GM18868 (cell line): ENCODE data around the gene BIRC6.
A peak's percentile ranks its signal among the peaks of the same experiment; 100 is the strongest.
"Not testable (repeated sequence)": the region's sequence is repeated elsewhere in the genome, so short reads cannot be mapped to it uniquely, and the experiment has no call there.

Experiments used
- ATAC-seq: cut with Tn5 transposase; IDR thresholded peaks from one replicate; pipeline ENCODE4 v1.9.1; 2021; ENCODE audit warnings: mild to moderate bottlenecking, moderate library complexity; ENCODE audit not compliant: unreplicated experiment

BIRC6 gene

GRCh38 chr2:32611366-32611765, 254.5 kb downstream of the BIRC6 start:
- no peak for ATAC-seq

DNA sequence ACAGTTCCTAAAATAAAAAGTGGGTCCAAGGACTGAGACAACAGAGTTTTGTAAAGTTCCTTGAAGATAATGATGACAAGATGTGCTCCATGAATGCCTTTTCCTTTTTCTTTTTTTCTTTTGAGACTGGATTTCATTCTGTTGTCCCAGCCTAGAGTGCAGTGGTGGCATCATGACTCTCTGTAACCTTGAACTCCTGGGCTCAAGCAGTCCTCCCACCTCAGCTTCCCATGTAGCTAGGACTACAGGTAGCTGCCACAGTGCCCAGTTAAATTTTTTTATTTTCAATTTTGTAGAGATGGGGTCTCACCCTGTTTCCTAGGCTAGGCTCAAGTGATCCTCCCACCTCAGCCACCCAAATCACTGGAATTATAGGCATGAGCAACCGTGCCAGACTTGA, 254.9 kb downstream of the BIRC6 start:
- ATAC-seq, result no peak

DNA sequence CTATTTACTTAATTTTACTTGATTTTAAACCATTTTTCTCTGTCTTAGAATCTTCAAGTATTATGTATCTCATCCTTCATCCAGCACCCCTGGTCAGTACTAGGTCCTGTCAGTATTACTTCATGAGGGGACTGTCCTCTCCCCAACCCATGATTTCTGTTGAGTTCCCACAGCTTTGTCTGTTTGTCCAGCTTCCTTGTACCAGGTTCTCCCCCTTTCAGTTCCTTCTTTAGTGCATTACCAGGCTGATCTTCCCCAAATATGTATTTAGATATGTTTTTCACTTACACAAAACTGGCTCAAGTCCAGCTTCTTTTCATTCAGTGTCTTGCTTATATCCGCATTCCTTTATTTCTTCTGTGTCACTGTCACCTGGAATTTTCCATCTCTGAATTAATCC, 257.3 kb downstream of the BIRC6 start:
- ATAC-seq, result no peak

DNA sequence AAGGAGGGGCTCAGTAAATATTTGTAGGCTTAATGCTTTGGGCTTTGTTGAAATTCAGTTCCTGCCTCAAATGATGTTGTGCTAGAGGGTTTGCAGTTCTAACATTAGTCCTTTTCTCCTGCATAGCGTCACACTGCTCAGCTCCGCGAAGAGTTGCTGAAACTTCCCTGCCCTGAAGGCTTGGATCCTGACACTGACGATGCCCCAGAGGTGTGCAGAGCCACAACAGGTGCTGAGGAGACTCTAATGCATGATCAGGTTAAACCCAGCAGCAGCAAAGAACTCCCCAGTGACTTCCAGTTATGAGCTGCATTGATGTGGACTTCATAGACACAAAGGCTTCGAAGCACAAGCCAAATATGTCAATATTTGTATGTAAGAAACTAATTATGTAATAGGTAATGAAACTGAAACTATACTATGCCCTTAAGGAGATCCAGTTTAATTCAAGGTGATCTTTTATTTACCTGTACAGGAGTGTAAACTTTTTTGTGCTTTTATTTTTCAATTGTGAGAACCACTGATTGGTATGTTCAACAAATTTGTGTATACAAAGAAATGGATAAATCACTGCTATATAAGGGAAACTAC, 260.9 kb downstream of the BIRC6 start:
- ATAC-seq, result no peak

- ATAC-seq, result no peak
Observed at GRCh38 chr2:32622570-32623310, 265.9 kb downstream of the BIRC6 start.

- ATAC-seq, result no peak
Observed at GRCh38 chr2:32623311-32623706, 266.5 kb downstream of the BIRC6 start.

DNA sequence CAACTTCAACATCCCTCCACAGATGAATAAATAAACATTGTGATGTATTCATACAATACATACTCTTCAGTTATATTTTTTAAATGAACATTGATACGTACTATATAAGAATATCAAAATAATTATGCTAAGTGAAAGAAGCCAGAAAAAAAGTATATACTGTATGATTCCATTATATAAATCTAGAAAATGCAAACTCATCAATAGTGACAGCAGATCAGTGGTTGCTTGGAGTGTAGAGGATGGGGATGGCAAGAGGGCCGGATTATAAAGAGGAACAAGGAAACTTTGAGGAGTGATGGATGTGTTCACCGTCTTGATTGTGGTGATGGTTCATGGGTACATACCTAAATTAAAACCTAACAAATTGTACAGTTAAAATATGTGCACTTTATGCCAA, 268.0 kb downstream of the BIRC6 start:
- ATAC-seq, result no peak

DNA sequence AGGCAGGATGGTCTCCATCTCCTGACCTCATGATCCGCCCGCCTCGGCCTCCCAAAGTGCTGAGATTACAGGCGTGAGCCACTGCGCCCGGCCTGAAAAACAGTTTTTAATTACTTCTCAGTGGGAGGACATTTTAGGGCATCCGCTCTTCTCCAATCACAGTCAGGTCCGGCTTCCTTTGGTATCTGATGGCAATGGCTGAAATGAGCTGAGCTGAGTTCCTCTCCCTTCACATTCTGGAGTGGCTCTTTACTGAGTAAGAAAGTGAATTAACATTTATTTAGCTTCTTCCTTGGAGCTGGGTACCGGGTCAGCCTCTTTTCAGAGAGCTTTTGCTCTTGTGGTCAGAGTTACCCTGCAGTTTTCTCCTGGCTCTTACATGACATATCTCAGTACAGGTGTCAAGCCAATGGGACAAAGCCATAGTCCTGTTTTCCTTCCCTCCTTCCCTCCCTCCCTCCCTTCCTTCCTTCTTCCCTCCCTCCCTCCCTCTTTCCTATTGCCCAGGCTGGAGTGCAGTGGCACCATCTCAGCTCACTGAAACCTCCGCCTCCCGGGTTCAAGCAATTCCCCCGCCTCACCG, 269.9 kb downstream of the BIRC6 start:
- ATAC-seq, result no peak

DNA sequence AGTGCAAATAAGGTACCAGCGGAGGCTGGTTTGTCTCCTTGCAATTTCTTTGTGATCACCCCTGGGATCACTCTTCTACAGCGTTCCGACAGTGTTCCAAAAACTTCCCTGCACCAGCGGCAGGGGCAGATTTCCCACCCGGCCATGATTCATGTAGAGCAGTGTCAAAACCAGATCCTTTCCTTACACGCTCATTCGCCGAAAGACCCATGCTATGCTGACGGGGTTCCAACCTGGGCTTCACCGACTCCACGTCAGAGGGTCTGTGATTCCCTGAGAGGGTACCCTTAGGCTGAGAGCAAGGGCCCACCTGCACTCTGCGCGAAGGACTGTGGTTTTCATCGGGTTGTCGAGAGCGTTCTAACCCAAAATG, 270.6 kb downstream of the BIRC6 start:
- peak; percentile 40 for ATAC-seq

DNA sequence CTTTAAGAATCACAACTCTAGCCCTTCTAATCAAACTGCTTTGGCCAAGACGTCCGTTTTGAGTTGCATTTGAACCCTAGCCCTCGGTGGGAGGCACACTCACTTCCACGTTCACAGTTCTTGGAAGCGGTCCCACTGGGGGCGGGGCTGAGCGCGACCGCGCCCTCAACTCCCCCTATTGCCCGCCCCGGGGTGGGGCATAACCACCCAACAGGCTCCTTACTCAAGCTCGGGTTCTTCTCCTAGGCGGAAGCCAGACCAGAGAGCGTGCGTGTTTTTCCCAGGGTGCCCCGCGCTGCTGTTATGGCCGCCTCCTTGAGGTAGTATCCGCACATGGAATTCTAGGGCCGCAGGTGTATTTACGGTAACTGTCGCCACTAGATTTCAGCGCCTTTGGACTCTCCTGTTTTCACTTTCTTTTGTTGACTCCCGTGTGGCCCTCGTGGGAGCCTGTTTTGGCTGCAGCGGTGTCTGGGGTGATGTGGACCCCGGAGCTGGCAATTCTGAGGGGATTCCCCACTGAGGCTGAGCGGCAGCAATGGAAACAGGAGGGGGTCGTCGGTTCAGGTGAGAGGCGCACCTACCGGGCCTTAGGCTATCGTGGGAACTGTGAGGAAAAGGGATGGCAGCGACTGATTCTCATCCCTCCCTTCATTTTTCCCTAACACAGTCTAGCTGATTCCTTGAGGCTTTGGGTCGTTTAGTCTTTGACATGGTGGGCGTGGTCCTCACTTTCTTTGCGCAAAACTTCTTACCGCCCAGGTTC, 271.2 kb downstream of the BIRC6 start, which contains the start of gene TTC27:
Gene TTC27 (plus strand): TSS at position 237 of the 766 bp plus-strand sequence. CDS start 243 bp downstream, at position 480.
- ATAC-seq, result peak; percentile 99

DNA sequence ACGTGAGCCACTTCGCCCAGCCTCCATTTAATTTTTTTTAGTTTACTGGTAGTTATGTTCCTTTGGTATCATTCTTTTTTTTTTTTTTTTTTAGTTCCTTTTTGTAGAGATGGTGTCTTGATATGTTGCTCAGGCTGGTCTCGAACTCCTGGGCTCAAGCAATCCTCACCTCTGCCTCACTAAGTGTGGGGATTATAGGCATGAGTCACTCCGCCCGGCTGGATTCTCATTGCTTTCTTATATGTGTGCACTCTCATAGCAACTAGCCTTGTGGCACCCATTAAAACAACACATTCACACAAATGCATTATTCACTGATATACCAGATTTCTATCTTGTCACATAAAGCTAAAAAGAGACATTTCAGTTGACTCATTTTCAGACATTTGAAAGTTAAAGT, 275.3 kb downstream of the BIRC6 start:
- ATAC-seq, result no peak

DNA sequence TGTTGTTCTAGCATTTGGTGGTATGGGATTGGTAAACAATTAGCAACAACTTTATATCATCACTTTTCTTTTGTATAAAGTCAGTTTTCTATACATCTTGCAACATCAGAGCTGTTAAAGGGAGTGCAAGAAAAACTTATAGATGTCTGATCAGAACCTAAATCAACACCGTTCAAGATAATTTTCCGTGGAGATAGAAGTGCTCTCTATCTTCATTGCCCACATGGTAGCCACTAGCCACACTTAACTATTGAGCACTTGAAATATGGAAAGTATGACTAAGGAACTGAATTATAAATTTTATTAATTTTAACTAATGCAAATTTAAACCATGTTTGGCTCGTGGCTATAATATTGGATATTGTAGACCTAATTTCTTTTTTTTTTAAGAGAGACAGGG, 276.2 kb downstream of the BIRC6 start:
- no peak for ATAC-seq

DNA sequence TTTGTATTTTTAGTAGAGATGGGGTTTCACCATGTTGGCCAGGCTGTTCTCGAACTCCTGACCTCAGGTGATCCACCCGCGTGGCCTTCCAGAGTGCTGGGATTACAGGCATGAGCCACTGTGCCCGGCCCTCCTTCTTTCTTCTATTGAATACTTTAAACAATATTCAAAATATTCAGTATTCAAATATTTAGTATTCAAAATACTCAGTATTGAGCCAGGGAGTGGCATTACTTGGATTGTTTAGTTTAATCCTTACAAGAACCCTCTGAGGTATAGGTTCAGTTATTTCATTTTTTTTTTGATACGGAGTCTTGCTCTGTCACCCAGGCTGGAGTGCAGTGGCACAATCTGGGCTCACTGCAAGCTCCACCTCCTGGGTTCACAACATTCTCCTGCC, 281.7 kb downstream of the BIRC6 start:
- ATAC-seq, result not testable (repeated sequence)

DNA sequence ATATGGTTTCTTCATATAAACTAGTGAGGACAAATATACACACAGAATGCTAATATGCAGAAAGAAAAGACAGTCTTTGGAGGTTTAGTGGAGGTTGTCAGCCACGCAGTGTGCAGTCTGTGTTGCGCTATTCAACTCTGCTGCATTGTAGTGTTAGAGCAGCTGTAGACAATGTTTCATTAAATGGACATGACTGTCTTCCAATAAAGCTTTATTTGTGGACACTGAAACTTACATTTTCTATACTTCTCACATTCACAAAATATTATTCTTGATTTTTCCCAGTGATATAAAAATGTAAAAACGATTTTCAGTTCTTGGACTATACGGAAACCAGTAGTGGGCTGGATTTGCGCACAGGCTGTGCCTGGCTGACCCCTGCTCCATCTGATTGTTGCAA, 284.4 kb downstream of the BIRC6 start:
- ATAC-seq, result no peak

DNA sequence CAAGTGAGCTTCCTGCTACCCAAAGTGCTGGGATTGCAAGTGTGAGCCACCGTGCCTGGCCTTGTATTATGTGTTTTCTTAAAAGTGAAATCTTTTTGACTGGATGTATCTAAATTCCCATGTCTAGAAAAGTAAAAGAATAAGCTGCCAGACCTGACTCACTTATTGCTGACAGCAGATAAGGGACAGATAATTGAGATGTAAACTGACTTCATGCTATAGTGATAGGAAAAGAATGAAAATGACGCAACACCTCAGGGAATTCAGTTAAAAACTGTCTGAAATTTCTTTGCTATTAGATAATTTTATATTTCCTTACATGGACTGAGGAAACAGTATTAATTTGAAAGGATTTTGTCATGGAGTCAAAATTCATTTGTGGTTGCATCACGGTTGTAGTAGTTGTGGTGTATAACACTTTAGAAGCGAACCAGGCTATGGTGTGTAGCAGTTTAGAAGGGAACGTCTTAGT, 290.4 kb downstream of the BIRC6 start:
- no peak for ATAC-seq

GRCh38 chr2:32652555-32653209, 295.9 kb downstream of the BIRC6 start:
- no peak for ATAC-seq

DNA sequence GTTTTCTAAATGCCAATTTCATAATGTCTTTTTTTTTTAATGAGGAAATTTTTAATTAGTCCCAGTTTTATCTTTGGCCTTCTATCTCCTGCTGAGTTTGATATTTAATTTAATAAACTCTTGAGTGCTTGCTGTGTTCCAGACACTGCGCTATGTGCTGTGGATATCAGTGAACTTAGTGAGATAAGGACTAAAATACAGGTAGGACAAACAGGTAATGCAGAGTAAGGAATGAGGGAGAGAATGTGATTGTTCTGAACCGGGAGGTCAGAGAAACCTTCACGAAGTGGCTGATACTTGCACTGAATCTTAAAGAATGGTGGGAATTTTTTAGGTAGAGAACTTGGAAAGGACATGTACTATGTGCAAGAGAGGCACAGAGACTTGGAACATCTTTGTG, 299.2 kb downstream of the BIRC6 start:
- ATAC-seq, result no peak

DNA sequence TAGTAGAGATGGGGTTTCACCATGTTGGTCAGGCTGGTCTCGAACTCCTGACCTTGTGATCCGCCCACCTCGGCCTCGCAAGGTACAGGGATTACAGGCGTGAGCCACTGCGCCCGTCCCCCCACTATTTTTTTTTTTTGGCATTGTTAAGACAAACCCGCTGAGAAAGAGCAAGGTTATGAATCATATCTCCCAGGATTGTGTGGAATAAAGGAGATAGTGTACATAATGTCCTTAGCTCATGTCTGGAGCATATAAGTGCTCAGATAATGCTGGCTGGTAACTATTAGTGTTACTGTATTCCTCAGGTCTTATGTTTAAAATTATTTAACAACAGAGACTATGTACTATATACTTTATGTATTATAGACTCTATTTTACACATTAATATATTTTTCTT, 307.0 kb downstream of the BIRC6 start:
- ATAC-seq, result no peak

- ATAC-seq, result no peak
Observed at GRCh38 chr2:32666704-32667103, 309.9 kb downstream of the BIRC6 start.

DNA sequence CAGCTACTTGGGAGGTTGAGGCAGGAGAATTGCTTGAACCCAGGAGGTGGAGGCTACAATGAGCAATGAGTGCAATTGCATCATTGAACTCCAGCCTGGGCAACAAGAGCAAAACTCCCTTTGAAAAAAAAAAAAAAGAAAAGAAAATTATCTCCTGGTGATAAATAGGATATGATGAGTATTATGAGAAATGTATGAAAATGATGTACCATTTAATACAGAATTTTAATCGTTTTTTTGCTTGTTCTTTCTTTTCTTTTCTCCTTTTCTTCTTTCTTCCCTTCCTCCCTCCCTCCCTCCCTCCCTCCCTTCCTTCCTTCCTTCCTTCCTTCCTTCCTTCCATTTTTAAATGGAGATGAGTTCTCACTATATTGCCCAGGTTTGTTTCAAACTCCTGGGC, 311.4 kb downstream of the BIRC6 start:
- no peak for ATAC-seq
